Skeletal muscle satellite cell (primary cell): ENCODE results near the gene AKAP13.
"Not testable (repeated sequence)": the region's sequence is repeated elsewhere in the genome, so short reads cannot be mapped to it uniquely, and the experiment has no call there.

Source experiments
- H3K27me3 ChIP-seq: 2 replicates; pipeline ENCODE4 v1.7.0; 2013; ENCODE audit warnings: low read length; ENCODE audit not compliant: control insufficient read depth, insufficient read depth
- H3K36me3 ChIP-seq: 2 replicates; pipeline ENCODE4 v1.7.0; 2013; ENCODE audit warnings: mild to moderate bottlenecking, control low read depth, low read length; ENCODE audit not compliant: insufficient read depth
- H3K4me1 ChIP-seq: 2 replicates; pipeline ENCODE4 v1.7.0; 2013; ENCODE audit warnings: low read length; ENCODE audit not compliant: control insufficient read depth, insufficient read depth
- H3K4me2 ChIP-seq: 2 replicates; pipeline ENCODE4 v1.7.0; 2013; ENCODE audit warnings: mild to moderate bottlenecking, low read length
- H3K4me3 ChIP-seq: 2 replicates; pipeline ENCODE4 v1.7.0; 2013; ENCODE audit warnings: low read length
- H3K9ac ChIP-seq: 2 replicates; pipeline ENCODE4 v1.7.0; 2013; ENCODE audit warnings: mild to moderate bottlenecking, low read depth, low read length, moderate library complexity
- H3K9me3 ChIP-seq: replicated peaks from 2 replicates; pipeline ENCODE4 v1.7.0; 2013; ENCODE audit warnings: mild to moderate bottlenecking, control low read depth, low read length

AKAP13 gene

GRCh38 chr15:85342163-85342562 lies 38.2 kb upstream of the AKAP13 start:
- H3K4me2 ChIP-seq, H3K4me3 ChIP-seq, H3K27me3 ChIP-seq, H3K36me3 ChIP-seq, H3K9ac ChIP-seq, H3K9me3 ChIP-seq: not testable (repeated sequence)
- peaks cover 28% of the 10 kb centered on the region for H3K4me1 ChIP-seq

GRCh38 chr15:85343443-85343842 lies 37.0 kb upstream of the AKAP13 start:
- peak overlapping the region; percentile 67 for H3K4me2 ChIP-seq
- not testable (repeated sequence) for H3K9me3 ChIP-seq, H3K27me3 ChIP-seq, H3K4me3 ChIP-seq, H3K36me3 ChIP-seq
- H3K9ac ChIP-seq: peak overlapping the region; percentile 67
- H3K4me1 ChIP-seq: peaks cover 20% of the 10 kb centered on the region

GRCh38 chr15:85344241-85344640 lies 36.2 kb upstream of the AKAP13 start:
- H3K4me1 ChIP-seq: peaks cover 20% of the 10 kb centered on the region
- H3K4me3 ChIP-seq, H3K36me3 ChIP-seq, H3K27me3 ChIP-seq, H3K9me3 ChIP-seq, H3K9ac ChIP-seq: not testable (repeated sequence)
- H3K4me2 ChIP-seq: peak overlapping the region; percentile 56

GRCh38 chr15:85344653-85345114 lies 35.7 kb upstream of the AKAP13 start:
- not testable (repeated sequence) for H3K27me3 ChIP-seq, H3K36me3 ChIP-seq, H3K9me3 ChIP-seq, H3K4me3 ChIP-seq
- H3K4me1 ChIP-seq: peaks cover 20% of the 10 kb centered on the region
- H3K9ac ChIP-seq: peak overlapping the region; percentile 38
- H3K4me2 ChIP-seq: peak overlapping the region; percentile 47

- Histone ChIP-seq H3K4me1 (peaks cover 20% of the 10 kb centered on the region), H3K9ac (peak overlapping the region; percentile 38), H3K4me2 (peak overlapping the region; percentile 47)
- H3K27me3 ChIP-seq, H3K4me3 ChIP-seq, H3K36me3 ChIP-seq, H3K9me3 ChIP-seq: not testable (repeated sequence)
Observed at GRCh38 chr15:85345196-85345918, 35.0 kb upstream of the AKAP13 start.

GRCh38 chr15:85346462-85347084 lies 33.8 kb upstream of the AKAP13 start:
- H3K4me3 ChIP-seq, H3K4me2 ChIP-seq, H3K27me3 ChIP-seq, H3K36me3 ChIP-seq, H3K9ac ChIP-seq, H3K9me3 ChIP-seq: not testable (repeated sequence)
- H3K4me1 ChIP-seq: peaks cover 20% of the 10 kb centered on the region

GRCh38 chr15:85347264-85348047 lies 32.9 kb upstream of the AKAP13 start:
- not testable (repeated sequence) for H3K4me3 ChIP-seq, H3K27me3 ChIP-seq, H3K9me3 ChIP-seq, H3K36me3 ChIP-seq, H3K9ac ChIP-seq, H3K4me2 ChIP-seq
- peaks cover 20% of the 10 kb centered on the region for H3K4me1 ChIP-seq

GRCh38 chr15:85348048-85348766 lies 32.2 kb upstream of the AKAP13 start:
- not testable (repeated sequence) for H3K27me3 ChIP-seq, H3K4me3 ChIP-seq, H3K9ac ChIP-seq, H3K4me2 ChIP-seq, H3K9me3 ChIP-seq, H3K36me3 ChIP-seq
- peaks cover 18% of the 10 kb centered on the region for H3K4me1 ChIP-seq

GRCh38 chr15:85349062-85349461 lies 31.3 kb upstream of the AKAP13 start:
- not testable (repeated sequence) for H3K4me3 ChIP-seq, H3K9ac ChIP-seq, H3K9me3 ChIP-seq, H3K4me2 ChIP-seq, H3K36me3 ChIP-seq, H3K27me3 ChIP-seq
- H3K4me1 ChIP-seq: peaks cover 15% of the 10 kb centered on the region

GRCh38 chr15:85350395-85350794 lies 30.0 kb upstream of the AKAP13 start:
- H3K9me3 ChIP-seq: no peaks in the 10 kb centered on the region
- peaks cover 14% of the 10 kb centered on the region for H3K4me1 ChIP-seq
- no peaks in the 10 kb centered on the region for H3K27me3 ChIP-seq
- no peak overlapping the region for H3K4me3 ChIP-seq
- H3K36me3 ChIP-seq: no peaks in the 10 kb centered on the region
- no peak overlapping the region for H3K4me2 ChIP-seq
- no peak overlapping the region for H3K9ac ChIP-seq

GRCh38 chr15:85351501-85351900 lies 28.9 kb upstream of the AKAP13 start:
- not testable (repeated sequence) for H3K4me3 ChIP-seq, H3K36me3 ChIP-seq, H3K4me2 ChIP-seq, H3K9ac ChIP-seq, H3K27me3 ChIP-seq, H3K9me3 ChIP-seq
- peaks cover 10% of the 10 kb centered on the region for H3K4me1 ChIP-seq
